KMS-11 (cell line): ENCODE data around the gene MORN1.

Experiments
- H2AFZ ChIP-seq: fragments of 200-600 bp; sonication (generic); 2 replicates; pipeline ENCODE4 v1.6.1; 2016; ENCODE audit warnings: antibody characterized with exemption, mixed run types, low read depth
- H3K27ac ChIP-seq: fragments of 200-600 bp; sonication (generic); 2 replicates; pipeline ENCODE4 v1.6.1; 2016; ENCODE audit warnings: mild to moderate bottlenecking, mixed run types
- H3K27me3 ChIP-seq: fragments of 200-600 bp; sonication (generic); 2 replicates; pipeline ENCODE4 v1.6.1; 2017; ENCODE audit warnings: mild to moderate bottlenecking, low read depth, mixed run types, moderate library complexity; ENCODE audit not compliant: insufficient read depth
- H3K36me3 ChIP-seq: fragments of 200-600 bp; sonication (generic); 2 replicates; pipeline ENCODE4 v1.6.1; 2017; ENCODE audit warnings: mild to moderate bottlenecking, mixed run types; ENCODE audit not compliant: insufficient read depth
- H3K4me1 ChIP-seq: fragments of 200-600 bp; sonication (generic); 2 replicates; pipeline ENCODE4 v1.6.1; 2016; ENCODE audit warnings: mild to moderate bottlenecking, low read depth, mixed run types; ENCODE audit not compliant: poor library complexity, severe bottlenecking
- H3K4me2 ChIP-seq: fragments of 200-600 bp; sonication (generic); 2 replicates; pipeline ENCODE4 v1.7.0; 2016; ENCODE audit warnings: mild to moderate bottlenecking, mixed run types
- H3K4me3 ChIP-seq: fragments of 200-600 bp; sonication (generic); IDR thresholded peaks from 2 replicates; pipeline ENCODE4 v1.6.1; 2017; ENCODE audit warnings: low read depth, low read length, mixed read lengths; ENCODE audit not compliant: insufficient read depth
- H3K79me2 ChIP-seq: fragments of 200-600 bp; sonication (generic); 2 replicates; pipeline ENCODE4 v1.6.1; 2016; ENCODE audit warnings: low read depth, mixed run types; ENCODE audit not compliant: insufficient read depth
- H3K9ac ChIP-seq: fragments of 200-600 bp; sonication (generic); 2 replicates; pipeline ENCODE4 v1.6.1; 2016; ENCODE audit warnings: mild to moderate bottlenecking, mixed run types
- H4K20me1 ChIP-seq: fragments of 200-600 bp; sonication (generic); 2 replicates; pipeline ENCODE4 v1.6.1; 2016; ENCODE audit warnings: mild to moderate bottlenecking, mixed run types; ENCODE audit not compliant: insufficient read depth
- CTCF ChIP-seq: fragments of 200-600 bp; sonication (generic); conservative IDR thresholded peaks from 2 replicates; pipeline ENCODE4 v1.6.1; 2017; ENCODE audit warnings: low read depth, mild to moderate bottlenecking, antibody characterized with exemption, low read length, moderate library complexity, mixed read lengths

The MORN1 gene

GRCh38 chr1:2372551-2373490 lies 18.5 kb downstream of the MORN1 start:
- Histone ChIP-seq H3K9ac (no peak overlapping the region), H3K79me2 (no peaks in the 10 kb centered on the region), H3K27ac (no peak overlapping the region), H3K4me2 (no peak overlapping the region), H2AFZ (no peak overlapping the region), H3K27me3 (peaks cover 80% of the 10 kb centered on the region), H3K4me1 (no peaks in the 10 kb centered on the region), H4K20me1 (no peaks in the 10 kb centered on the region), H3K4me3 (no peak overlapping the region), H3K36me3 (no peaks in the 10 kb centered on the region)
- no peak for TF ChIP-seq CTCF

GRCh38 chr1:2368053-2368744 lies 23.2 kb downstream of the MORN1 start:
- Histone ChIP-seq H3K9ac (no peak overlapping the region), H3K4me2 (no peak overlapping the region), H3K4me1 (no peaks in the 10 kb centered on the region), H4K20me1 (no peaks in the 10 kb centered on the region), H3K36me3 (no peaks in the 10 kb centered on the region), H3K27ac (no peak overlapping the region), H3K79me2 (no peaks in the 10 kb centered on the region), H2AFZ (no peak overlapping the region), H3K27me3 (peaks cover 41% of the 10 kb centered on the region), H3K4me3 (no peak overlapping the region)
- TF ChIP-seq CTCF, result no peak

GRCh38 chr1:2363847-2364513 lies 27.4 kb downstream of the MORN1 start:
- no peaks in the 10 kb centered on the region for H3K79me2 ChIP-seq
- no peak overlapping the region for H3K27ac ChIP-seq
- H3K36me3 ChIP-seq, result no peaks in the 10 kb centered on the region
- no peak overlapping the region for H2AFZ ChIP-seq
- no peak for TF ChIP-seq CTCF
- H3K4me1 ChIP-seq, result no peaks in the 10 kb centered on the region
- H4K20me1 ChIP-seq, result no peaks in the 10 kb centered on the region
- H3K9ac ChIP-seq, result no peak overlapping the region
- no peak overlapping the region for H3K4me3 ChIP-seq
- H3K27me3 ChIP-seq, result peaks cover 20% of the 10 kb centered on the region
- H3K4me2 ChIP-seq, result no peak overlapping the region

GRCh38 chr1:2360588-2361364 lies 30.6 kb downstream of the MORN1 start:
- Histone ChIP-seq H4K20me1 (no peaks in the 10 kb centered on the region), H3K27ac (no peak overlapping the region), H3K79me2 (no peaks in the 10 kb centered on the region), H2AFZ (no peak overlapping the region), H3K4me2 (no peak overlapping the region), H3K4me1 (no peaks in the 10 kb centered on the region), H3K4me3 (no peak overlapping the region), H3K27me3 (peaks cover 44% of the 10 kb centered on the region), H3K36me3 (no peaks in the 10 kb centered on the region), H3K9ac (no peak overlapping the region)
- TF ChIP-seq CTCF, result no peak
